ENCODE data around the gene PLEKHG3. TPM values are rescaled to one million over a fixed set of nuclear protein-coding genes. Genes with fewer than 3 reads are reported as not detected.

PLEKHG3 gene
- total and polyA plus RNA-seq, 2 donors (not counting 1 experiment from before 2014, with no cell fraction given) = 0.17 to 3.0 TPM

GRCh38 chr14:64727551-64728071 is 23.4 kb downstream of the PLEKHG3 start:
- H2AFZ ChIP-seq (ENCODE audit: low read length) = no peak overlapping the region
- no peaks in the 10 kb centered on the region for H4K20me1 ChIP-seq (ENCODE audit: control insufficient read depth, extremely low read depth, insufficient read depth, low read length)
- no peak overlapping the region for H3K27ac ChIP-seq (ENCODE audit: insufficient read depth, low read length)
- H3K9me3 ChIP-seq (ENCODE audit: control insufficient read depth, insufficient read depth, low read depth, low read length) = no peaks in the 10 kb centered on the region
- H3K4me3 ChIP-seq (replicated peaks in 1 of 4; ENCODE audit: control extremely low read depth in 1 of 4, insufficient read depth in 1 of 4, low read depth in 3 of 4, low read length in 4 of 4) = no peak overlapping the region
- no peaks in the 10 kb centered on the region for H3K27me3 ChIP-seq (ENCODE audit: control insufficient read depth, insufficient read depth, low read length)
- H3K4me1 ChIP-seq (ENCODE audit: control insufficient read depth, extremely low read depth, insufficient read depth, low read length) = peaks cover 8% of the 10 kb centered on the region
- no peak overlapping the region for H3K9ac ChIP-seq (ENCODE audit: insufficient read depth, low read length)
- no peaks in the 10 kb centered on the region for H3K79me2 ChIP-seq (ENCODE audit: control insufficient read depth, insufficient read depth, low read length)
- H3K36me3 ChIP-seq (ENCODE audit: control insufficient read depth, insufficient read depth, low read length) = no peaks in the 10 kb centered on the region
- no peak for DNase-seq (ENCODE audit: low read depth in 2 of 2)
- H3K4me2 ChIP-seq (ENCODE audit: extremely low read depth, insufficient read depth, low read length) = no peak overlapping the region
- TF ChIP-seq CTCF (conservative IDR thresholded peaks at IDR 0.05 in 1 of 2, IDR thresholded peaks at IDR 0.05 in 1 of 2; ENCODE audit: low read depth in 1 of 2, low read length in 2 of 2) (no peak), EZH2 (IDR thresholded peaks at IDR 0.05; ENCODE audit: low read length, missing control alignments) (no peak)

GRCh38 chr14:64728106-64728505 is 23.9 kb downstream of the PLEKHG3 start:
- H3K79me2 ChIP-seq (ENCODE audit: control insufficient read depth, insufficient read depth, low read length) = no peaks in the 10 kb centered on the region
- no peaks in the 10 kb centered on the region for H3K9me3 ChIP-seq (ENCODE audit: control insufficient read depth, insufficient read depth, low read depth, low read length)
- H3K9ac ChIP-seq (ENCODE audit: insufficient read depth, low read length) = no peak overlapping the region
- no peaks in the 10 kb centered on the region for H4K20me1 ChIP-seq (ENCODE audit: control insufficient read depth, extremely low read depth, insufficient read depth, low read length)
- H3K4me1 ChIP-seq (ENCODE audit: control insufficient read depth, extremely low read depth, insufficient read depth, low read length) = peaks cover 8% of the 10 kb centered on the region
- DNase-seq (ENCODE audit: low read depth in 2 of 2) = no peak
- H3K27ac ChIP-seq (ENCODE audit: insufficient read depth, low read length) = no peak overlapping the region
- H3K27me3 ChIP-seq (ENCODE audit: control insufficient read depth, insufficient read depth, low read length) = no peaks in the 10 kb centered on the region
- no peak overlapping the region for H3K4me3 ChIP-seq (replicated peaks in 1 of 4; ENCODE audit: control extremely low read depth in 1 of 4, insufficient read depth in 1 of 4, low read depth in 3 of 4, low read length in 4 of 4)
- TF ChIP-seq CTCF (conservative IDR thresholded peaks at IDR 0.05 in 1 of 2, IDR thresholded peaks at IDR 0.05 in 1 of 2; ENCODE audit: low read depth in 1 of 2, low read length in 2 of 2) (no peak), EZH2 (IDR thresholded peaks at IDR 0.05; ENCODE audit: low read length, missing control alignments) (no peak)
- no peak overlapping the region for H3K4me2 ChIP-seq (ENCODE audit: extremely low read depth, insufficient read depth, low read length)
- H2AFZ ChIP-seq (ENCODE audit: low read length) = no peak overlapping the region
- no peaks in the 10 kb centered on the region for H3K36me3 ChIP-seq (ENCODE audit: control insufficient read depth, insufficient read depth, low read length)

DNA sequence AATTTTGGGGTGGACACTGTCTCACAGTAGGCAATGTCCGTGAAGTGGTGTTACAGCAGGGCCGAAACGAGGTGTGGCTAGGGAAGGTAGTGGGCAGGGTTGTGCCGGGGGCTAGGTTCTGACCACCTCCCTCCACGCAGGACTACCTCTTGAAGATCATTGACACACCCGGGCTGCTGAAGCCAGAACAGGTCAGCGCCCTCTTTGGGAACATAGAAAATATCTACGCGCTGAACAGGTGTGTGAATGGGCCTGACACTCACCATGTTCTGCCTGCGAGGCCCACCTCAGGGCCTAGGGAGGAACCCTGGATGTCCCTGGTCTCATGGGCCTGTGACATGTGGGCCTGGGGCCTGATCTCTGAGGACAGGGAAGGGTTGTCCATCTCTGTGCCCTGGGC is 24.6 kb downstream of the PLEKHG3 start:
- Histone ChIP-seq H3K9me3 (ENCODE audit: control insufficient read depth, insufficient read depth, low read depth, low read length) (no peaks in the 10 kb centered on the region), H3K36me3 (ENCODE audit: control insufficient read depth, insufficient read depth, low read length) (no peaks in the 10 kb centered on the region), H3K27ac (ENCODE audit: insufficient read depth, low read length) (no peak overlapping the region), H3K27me3 (ENCODE audit: control insufficient read depth, insufficient read depth, low read length) (no peaks in the 10 kb centered on the region), H2AFZ (ENCODE audit: low read length) (no peak overlapping the region), H3K9ac (ENCODE audit: insufficient read depth, low read length) (no peak overlapping the region), H3K4me3 (replicated peaks in 1 of 4; ENCODE audit: control extremely low read depth in 1 of 4, insufficient read depth in 1 of 4, low read depth in 3 of 4, low read length in 4 of 4) (no peak overlapping the region), H3K4me1 (ENCODE audit: control insufficient read depth, extremely low read depth, insufficient read depth, low read length) (peaks cover 7% of the 10 kb centered on the region), H3K79me2 (ENCODE audit: control insufficient read depth, insufficient read depth, low read length) (no peaks in the 10 kb centered on the region), H4K20me1 (ENCODE audit: control insufficient read depth, extremely low read depth, insufficient read depth, low read length) (no peaks in the 10 kb centered on the region), H3K4me2 (ENCODE audit: extremely low read depth, insufficient read depth, low read length) (no peak overlapping the region)
- TF ChIP-seq EZH2 (IDR thresholded peaks at IDR 0.05; ENCODE audit: low read length, missing control alignments) (no peak), CTCF (conservative IDR thresholded peaks at IDR 0.05 in 1 of 2, IDR thresholded peaks at IDR 0.05 in 1 of 2; ENCODE audit: low read depth in 1 of 2, low read length in 2 of 2) (no peak)
- DNase-seq (ENCODE audit: low read depth in 2 of 2) = no peak

Measured in fibroblast of lung (primary cell).